ENCODE results near the gene TMEM30A.

TMEM30A gene

DNA sequence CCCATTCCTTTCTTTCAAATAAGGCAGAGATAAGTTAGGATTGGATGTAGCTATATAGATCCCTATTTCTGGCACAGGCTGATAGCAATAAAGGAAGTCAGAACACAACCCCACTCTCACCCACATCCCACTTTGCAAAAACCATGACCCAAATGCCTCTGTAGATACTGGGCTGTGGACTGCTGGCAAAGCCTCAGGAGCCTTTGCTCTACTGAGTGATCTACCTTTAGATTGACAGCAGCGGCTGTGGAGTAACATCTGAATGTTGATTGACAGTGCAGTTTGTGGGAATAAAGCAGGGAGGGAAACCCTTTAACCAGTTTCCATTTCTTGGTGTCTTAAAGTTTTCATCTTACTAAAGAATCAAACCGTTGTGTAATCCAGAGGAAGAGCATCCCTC lies 6.7 kb upstream of the TMEM30A start:
- no peak for DNase-seq

DNA sequence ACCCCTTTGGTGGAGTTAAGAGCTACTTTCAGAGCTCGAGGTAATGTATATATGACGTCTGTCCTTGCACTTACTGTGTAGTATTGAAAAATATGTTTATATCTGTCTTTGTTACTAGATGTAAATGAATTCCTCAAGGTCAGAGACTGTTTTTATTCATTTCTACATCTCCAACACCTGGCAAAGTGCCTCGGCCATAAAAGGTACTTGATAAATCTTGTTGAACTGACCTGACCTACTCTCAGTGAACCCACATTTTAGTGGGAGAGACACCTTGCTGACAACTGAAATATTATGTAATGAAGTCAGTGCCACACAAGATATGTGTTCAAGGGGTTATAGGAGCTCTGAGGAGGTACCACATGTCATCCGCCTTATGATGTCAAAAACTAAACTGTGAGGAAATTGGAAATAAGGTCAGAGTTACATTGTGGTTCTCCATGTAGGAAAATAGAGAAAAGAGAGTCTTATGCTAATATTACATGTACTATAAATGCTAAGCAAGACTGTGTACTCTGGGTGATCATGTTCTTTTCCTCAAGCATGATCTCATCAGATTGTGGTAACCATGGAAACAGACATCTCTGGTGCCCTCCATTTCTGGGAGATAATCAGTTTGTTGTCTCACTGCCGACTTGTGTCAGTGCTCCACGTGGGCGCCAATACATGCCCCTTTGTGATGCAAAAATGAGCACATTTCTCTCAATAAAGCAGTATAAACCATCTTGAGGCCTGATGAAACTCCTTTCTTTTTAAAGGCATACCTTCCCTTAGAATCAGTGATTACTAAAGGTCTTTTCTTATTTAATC lies 5.7 kb upstream of the TMEM30A start:
- no peak for DNase-seq

DNA sequence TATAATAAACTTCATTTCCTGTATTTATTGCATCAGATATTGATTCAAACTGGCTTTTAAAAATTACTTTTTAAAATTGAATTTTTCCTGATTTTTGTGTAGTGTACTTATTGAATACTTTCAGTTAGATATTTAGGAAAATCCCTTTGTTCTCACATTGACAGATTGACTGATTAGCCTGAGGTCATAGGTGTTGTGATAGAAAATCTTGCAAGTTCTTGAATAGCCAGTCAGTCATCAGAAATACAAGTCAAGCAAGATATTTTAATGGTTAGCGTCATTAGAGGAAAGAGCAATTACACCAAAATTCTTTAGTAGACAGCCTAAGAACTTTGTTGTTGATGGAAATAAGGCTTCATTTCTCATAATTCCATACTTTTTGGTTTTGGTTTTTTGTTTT lies 3.4 kb upstream of the TMEM30A start:
- DNase-seq: no peak

DNA sequence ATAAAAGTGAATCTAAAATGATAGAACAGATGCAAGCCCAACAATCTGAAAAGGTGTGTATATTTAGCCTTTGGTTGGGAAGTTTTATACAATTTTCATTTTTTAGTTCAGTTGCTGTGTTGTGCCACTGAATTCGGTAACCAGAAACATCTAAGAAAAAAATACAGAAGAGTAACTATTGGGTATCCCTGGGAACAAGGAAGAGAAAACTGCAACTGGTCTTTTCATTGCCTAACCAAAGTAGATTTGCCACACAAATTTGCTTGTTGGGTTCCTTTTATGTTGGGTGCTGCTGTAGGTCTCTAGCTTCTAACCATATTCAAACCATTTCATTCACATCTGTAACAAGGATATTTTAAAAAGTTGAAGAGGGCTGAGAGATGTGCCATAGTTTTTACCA lies 2.8 kb upstream of the TMEM30A start:
- no peak for DNase-seq

DNA sequence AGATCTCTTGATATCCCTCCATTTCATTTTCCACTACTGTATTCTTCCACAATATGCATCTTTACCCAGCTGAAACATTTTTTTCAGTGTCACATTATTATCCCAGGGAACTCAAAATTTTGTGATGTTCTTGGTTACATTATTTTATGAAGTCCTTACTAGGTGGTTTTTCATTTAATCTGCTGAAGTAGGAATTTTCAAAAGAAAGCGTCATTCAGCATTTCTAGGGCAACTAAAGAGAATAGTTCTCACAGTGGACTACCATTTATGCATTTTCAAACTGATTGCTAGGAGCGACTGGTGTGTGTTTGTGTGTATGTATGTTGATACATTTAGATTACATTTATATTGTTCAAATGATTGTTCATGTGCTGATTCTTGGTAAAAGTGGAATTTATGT lies 2.4 kb upstream of the TMEM30A start:
- no peak for DNase-seq

DNA sequence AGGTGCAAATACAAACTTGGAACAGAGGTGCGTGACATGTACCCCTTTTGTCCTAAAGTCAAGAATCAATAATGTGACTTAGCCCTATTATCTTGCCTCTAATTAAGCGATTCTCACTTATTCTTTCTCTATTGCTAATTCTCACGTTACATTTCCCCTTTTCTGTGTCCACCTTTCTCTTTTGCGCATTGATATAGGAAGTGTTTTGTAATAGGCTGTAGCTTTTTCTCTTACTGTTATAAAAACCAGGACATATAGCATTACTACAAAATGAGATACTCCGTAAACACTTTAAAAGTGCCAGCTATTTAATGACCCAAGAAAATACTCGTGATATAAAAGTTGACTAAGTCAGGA lies 669 bp upstream of the TMEM30A start:
- no peak for DNase-seq

DNA sequence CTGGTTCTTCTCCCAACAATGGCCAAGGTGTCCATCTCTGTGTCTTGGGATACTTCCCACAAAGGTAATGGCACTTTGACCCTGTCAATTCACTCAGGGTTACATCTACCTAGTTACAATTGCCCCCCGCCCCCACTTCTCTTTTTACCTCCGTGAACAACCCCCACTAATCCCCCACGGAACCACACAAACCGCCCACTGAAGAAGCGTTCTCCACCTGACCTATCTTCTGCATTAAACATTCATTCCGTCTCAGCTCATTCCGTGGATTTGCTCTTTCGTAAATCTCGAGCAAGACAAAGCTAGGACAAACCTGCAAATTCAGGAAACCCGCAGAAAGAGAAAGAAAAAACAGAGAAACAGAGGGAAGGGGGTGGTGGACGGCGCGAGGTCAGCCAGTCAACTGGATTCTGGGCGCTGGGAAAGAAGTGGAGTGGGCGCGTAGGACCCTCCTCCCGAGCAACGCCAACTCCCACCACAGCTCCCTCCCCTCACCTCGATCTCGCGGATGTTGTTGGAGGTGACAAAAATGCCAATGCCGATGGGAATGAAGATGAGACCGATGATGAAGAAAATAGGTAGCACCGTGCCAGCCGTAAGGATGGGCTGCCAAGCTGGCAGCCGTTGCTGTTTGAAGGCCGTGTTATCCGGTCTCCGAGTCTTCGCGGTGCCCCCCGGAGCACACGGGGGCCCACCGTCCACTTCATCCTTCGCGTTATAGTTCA lies 523 bp downstream of the TMEM30A start:
- no peak for DNase-seq

DNA sequence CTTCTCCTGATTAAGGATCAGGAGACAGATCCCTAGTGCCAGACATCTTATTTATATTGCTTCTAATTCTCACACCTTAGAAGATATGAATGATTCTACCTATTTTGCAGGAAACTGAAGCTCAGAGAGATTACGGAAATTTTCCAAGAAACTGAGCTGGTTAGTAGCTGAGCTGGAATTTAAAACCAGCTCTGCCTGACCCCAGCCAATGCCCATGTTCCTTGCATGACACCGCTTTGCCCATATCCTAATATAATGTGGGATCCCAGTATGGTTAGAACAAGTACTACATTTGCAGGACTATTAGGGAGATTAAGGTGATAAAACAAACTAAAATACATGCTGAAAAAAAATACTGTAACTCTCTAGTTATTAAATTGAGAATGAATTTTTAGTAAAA lies 1.9 kb downstream of the TMEM30A start:
- DNase-seq: no peak

DNA sequence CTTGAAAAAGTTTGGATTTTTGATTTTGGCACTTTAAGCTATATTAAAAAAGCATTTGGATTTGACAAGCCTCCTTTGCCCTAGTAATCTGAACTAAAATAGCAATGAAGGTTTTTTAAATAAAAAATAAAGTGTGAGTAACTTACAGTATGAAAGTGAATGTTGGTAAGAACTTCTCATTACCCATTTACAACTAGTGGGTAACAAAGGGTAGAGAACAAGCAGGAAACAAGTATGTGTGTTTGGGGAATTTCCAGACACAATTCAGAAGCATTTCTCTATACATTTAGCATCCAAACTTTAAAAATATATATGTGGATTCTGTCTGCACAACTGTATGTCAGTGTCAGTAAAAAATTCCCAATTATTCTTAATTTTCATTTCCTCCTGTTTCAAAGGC lies 2.9 kb downstream of the TMEM30A start:
- DNase-seq: no peak

DNA sequence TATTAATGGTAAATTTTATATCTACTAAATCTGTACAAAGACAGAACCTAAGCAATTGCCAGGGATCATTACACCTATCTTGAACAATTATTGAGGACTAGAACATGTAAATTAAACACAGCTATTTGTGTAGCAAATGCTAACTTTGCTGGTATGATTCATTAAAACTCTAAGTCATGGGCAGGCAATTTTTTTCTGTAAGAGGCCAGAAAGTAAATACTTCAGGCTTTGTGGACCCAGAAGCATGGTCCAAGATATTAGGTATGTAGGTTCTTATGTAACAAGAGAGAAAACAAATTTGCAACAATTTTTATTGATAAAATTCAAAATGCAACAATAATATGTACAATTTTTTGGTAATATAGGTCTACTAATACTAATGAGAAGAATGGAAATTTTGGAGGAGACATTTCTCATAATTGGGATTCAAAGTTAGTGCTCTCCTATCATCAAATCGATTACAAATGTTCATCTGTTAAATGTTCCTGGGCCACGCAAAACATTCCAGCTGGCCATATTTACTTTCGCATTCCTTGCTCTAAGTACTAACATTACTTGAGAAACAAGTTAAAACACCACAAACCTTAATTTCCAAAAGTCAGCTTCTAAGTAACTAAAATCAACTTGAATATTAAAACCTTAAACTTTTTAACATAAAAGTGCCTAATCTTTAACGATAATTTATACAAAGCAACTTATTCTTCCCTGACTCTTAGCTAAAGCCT lies 4.3 kb downstream of the TMEM30A start:
- no peak for DNase-seq

DNA sequence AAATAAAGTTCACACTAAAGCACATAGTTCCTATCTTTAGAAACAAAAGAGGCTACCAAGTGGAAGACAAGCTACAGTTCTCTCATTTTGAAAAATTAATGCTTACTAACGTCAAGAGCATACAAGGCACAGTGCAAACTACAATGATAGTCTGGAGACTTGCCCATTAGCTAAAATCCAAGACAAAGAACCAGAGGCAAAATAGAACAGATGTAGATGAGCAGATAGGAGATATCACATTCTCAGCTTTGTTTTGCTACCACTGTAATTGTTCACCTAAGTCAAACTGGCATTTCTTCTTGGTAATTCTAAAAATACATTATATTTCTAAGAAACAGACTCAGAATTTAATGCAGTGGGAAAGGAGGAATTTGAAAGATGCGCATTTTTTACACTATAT lies 5.2 kb downstream of the TMEM30A start:
- no peak for DNase-seq

DNA sequence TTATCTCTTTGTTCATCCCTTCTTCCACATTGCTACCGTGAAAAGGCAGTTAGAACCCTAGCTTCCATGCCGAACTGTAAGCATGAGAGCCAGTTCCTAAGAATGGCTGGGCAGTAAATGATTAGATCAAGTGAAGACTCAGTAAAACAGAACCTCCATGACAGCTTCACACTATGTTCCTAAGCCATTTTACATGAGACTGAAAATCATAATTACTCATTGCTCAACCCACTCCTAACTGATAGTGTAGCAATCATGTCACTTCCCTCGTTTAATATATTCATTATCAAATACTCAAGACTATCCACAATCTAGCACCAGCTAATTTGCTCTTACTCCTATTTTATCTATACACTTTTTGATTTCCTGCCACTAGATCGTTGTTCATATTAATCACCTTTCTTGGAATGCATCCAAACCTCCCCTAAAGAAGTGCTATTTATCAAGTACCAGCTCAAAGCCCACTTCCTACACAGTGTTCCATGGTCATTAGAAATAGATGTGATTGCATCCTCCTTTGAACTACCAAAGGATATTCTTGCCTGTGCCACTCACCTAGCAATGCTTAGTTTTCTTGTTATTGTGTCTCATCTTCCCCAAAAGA lies 6.0 kb downstream of the TMEM30A start:
- no peak for DNase-seq

DNA sequence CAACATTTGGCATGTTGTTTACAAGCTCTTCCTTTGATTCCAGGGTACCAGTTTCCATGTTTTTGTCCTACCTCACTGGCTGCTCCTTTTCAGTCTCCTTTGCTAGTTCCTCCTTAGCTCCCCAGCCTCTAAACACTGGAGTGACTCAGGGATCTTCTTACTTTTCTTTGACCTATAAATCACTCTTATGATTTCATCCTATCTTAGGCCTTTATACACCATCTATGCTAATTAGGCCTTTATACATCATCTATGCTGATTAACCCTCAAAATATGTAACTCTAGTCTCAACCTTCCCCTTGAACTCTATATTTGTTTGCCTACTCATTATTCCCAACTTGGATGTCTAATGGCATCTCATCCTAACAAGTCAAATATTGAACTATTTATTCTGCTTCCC lies 9.5 kb downstream of the TMEM30A start:
- no peak for DNase-seq

DNA sequence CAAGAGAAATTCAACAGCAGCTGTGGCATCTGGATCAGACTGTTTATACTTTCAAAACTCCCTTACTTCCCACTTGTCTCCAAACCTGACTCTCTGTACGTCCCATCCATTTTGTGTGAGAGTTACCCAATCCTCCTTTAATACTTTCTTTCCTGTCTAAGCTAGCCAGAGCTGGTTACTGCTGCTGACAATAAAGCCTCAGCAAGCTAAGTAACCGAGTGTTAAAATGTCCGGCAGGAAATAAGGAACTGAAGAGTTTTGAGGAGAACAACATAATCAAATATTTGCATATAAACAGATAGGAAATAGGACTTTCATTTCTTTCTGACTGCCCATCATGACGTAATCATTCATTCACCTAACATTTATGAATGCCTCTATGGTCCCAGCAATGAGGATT lies 11.6 kb downstream of the TMEM30A start:
- DNase-seq: no peak

DNA sequence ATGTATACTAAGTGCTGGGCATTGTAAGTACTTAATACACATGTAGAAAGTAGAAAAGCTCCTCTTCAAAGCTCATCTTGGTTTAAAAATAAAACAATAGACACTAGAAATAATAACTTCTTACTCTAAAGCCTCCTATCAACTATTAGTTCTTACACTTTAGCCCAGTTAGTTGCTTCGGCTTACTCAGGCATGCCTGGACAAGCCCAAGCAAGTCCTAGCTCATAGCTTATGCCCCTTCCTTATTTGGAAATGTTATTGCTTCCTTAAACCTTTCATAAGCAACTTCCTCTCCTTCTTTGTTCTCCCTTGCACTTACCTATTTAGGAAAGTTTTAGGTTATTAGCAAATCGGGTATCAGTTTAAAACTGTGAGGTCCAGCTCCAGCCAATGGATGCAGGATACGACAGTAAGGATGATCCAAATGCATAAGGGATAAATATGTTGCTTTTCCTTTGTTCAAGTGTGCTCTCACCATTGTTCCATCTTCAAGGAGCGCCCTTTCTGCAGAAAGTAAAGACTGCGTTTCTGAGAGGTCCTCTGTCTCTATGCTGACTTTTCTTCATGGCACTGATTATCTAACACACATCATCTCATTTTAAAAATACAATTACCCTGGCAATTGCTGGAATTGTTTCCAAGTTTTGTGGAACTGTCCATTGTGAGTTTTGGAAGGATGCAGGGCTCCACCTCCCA lies 12.3 kb downstream of the TMEM30A start:
- DNase-seq: no peak

DNA sequence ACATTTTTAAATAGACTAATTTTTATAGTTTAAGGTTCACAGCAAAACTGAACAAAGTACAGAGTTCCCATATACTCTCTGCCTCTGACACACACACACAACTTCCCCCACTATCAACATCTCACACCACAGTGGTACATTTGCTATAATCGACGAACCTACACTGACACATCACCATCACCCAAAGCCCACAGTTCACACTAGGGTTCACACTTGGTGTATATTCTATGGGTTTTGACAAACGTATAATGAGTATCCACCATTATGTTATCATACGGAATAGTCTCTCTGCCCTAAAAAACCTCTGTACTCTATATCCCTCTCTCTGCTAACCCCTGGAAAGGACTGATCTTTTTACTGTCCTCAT lies 15.6 kb downstream of the TMEM30A start:
- DNase-seq: no peak

DNA sequence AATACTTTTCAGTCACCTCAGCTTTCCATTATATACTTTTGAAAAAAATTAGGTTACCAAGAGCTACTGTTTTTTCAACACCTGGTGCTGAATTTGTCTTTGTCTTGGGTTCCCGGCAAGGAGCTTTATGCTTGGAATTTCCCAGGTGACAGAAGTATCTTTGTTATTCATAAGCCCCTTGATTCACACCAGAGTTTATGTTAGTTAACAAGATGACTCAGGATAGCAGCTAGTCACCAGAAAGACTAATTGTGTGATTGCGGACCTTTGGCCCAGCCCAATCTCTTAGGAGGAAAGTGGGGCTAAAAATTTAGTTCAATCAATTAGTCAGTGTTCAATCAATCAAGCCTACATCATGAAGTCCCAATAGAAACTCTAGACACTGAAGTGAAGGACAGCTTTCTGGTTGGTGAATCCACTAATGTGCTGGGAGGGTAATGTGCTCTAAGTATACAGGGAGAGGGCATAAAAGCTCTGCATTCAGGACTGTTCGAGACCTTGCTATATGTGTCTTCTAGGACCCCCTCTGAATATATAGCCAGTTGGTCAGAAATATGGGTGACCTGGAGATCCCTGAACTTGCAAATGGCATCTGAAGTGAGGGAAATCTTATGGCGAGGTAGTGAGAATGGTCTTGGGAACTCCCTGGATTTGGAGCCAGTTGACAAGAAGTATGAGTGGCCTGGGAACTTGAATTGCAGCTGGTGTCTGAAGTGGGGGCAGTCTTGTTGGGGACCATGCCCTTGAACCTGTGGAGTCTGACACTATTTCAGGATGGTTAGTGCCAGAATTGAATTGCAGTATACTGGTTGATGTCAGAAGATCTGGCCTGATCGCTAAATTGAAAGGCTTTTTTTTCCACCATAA lies 16.2 kb downstream of the TMEM30A start:
- no peak for DNase-seq

DNA sequence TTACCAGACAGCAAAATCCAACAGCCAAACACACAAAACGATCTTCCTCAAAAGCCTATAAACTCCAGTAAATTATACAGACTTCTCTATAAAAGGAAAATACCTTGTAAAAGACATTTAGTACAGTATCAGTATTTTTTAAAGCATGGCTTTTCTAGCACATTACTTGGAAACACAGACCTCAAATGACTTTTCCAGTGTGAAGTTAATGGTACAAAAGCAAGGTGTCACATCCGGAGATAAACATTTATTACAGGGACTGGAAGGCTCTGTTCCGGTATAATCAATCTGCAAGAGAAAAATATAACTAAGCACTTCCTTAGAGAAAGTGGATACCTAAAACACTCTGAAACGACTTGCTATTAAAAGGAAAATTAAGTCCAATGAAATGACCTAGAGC lies 17.1 kb downstream of the TMEM30A start:
- no peak for DNase-seq

DNA sequence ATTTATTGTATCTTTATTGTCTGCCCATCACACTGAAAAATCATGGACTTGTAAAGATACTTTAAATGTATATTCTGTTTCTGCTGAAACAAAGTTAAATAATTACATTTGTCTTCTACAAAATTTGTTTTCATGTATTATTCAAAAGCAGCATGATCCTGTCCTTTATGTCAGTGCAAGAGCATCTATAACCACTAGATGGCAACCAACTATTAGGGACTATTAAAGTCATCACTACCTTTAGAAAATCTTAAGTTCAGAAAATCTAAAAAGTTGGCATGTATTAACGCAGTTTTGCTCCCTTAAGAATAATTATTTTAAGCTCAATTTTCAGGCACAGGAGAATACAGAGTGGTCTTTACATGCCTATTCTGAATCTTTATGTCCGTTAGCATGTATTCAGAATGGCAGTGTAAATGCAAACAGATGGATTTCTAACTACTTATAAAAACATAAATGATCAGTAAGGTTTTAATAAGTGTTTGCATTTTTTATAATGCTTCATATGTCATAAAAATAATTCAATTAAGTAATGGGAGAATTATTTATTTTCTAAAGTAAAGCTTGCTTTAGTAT lies 17.8 kb downstream of the TMEM30A start:
- DNase-seq: no peak

DNA sequence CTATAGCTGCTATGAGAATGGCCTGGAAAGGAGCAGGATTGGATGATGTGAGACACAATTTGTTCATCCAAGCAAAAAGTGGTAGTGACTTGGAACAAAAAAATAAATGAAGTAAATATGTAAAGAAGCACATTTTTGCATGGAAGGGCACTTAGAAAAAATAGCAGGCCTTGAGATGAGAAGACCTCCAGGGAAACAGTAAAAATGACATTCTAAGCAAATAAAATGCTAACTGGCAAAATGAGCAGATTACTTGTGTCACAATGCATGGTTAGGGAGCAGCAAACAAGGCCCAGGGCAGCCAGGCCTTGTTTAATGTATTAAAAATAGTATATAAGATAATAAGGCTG lies 21.2 kb downstream of the TMEM30A start:
- no peak for DNase-seq

DNA sequence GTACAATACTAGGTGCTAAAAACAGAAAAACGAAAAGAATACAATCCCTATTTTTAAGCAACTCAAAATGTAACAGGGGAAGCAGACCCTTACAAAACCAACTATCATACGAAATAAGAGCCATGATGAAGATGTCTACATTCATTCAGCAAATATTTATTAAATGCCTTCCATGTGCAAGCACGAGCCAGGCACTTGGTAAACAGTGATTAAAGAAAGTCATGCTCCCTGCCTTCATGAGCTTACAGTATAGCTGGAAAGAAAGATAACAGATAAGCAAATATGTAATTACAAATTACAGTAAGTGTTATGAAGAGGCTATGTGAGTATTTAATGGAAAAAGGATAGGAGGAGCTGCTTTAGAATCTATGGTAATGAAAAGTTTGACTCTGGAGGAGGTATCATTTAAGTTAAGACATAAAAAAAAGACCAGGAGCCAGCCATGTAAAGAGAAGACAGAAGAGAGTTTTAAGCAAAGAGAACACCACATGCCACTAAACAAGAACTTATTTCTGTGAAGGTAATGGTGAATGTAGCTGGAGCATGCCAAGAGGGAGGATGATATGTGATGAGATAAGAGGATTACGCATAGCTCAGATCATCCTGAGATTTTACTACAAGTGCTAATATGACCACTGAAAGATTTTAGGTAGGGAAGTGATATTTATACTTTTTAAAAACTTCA lies 21.7 kb downstream of the TMEM30A start:
- no peak for DNase-seq
